Breast epithelium (tissue), 3 donors: ENCODE results near the gene ACSL3.

ENCODE experiments used
- CTCF ChIP-seq, 3 donors: fragments of 450-650 bp; IDR thresholded peaks; one replicate each; pipeline ENCODE4 v1.5.1; 2016 to 2017; ENCODE audit warnings: antibody characterized with exemption in 3 of 3, mild to moderate bottlenecking in 3 of 3, moderate library complexity in 3 of 3
- POLR2A ChIP-seq: fragments of 450-650 bp; IDR thresholded peaks from one replicate; pipeline ENCODE4 v1.6.1; 2016; ENCODE audit warnings: antibody characterized with exemption, mild to moderate bottlenecking, moderate library complexity

- TF ChIP-seq CTCF (IDR thresholded peaks at IDR 0.05) (no peak), POLR2A (no peak)
Observed at GRCh38 chr2:222842491-222843174, 18.2 kb upstream of the ACSL3 start.
